DOHH2 (cell line): ENCODE data around the gene RPH3AL.

Experiments
- H3F3A ChIP-seq: fragments of 200-600 bp; sonication (generic), shearing (Covaris generic); 2 replicates; pipeline ENCODE4 v1.6.0; 2016; ENCODE audit warnings: antibody characterized with exemption, mild to moderate bottlenecking; ENCODE audit not compliant: control insufficient read depth, insufficient read depth
- H3K27ac ChIP-seq: fragments of 200-600 bp; sonication (generic); 2 replicates; pipeline ENCODE4 v1.5.1; 2014; ENCODE audit warnings: low read depth, mild to moderate bottlenecking, low read length, moderate library complexity
- H3K27me3 ChIP-seq: fragments of 200-600 bp; sonication (generic); 2 replicates; pipeline ENCODE4 v1.6.1; 2014; ENCODE audit warnings: mild to moderate bottlenecking, low read length, mixed read lengths; ENCODE audit not compliant: control insufficient read depth
- H3K36me3 ChIP-seq: fragments of 200-600 bp; sonication (generic); 2 replicates; pipeline ENCODE4 v1.6.1; 2014; ENCODE audit warnings: mild to moderate bottlenecking, low read length, moderate library complexity, mixed read lengths; ENCODE audit not compliant: control insufficient read depth
- H3K4me1 ChIP-seq: fragments of 200-600 bp; sonication (generic); 2 replicates; pipeline ENCODE4 v1.6.1; 2014; ENCODE audit warnings: mild to moderate bottlenecking, low read length, mixed read lengths; ENCODE audit not compliant: control insufficient read depth
- H3K4me2 ChIP-seq: fragments of 200-600 bp; sonication (generic); 2 replicates; pipeline ENCODE4 v1.6.0; 2014; ENCODE audit warnings: mild to moderate bottlenecking, low read length, moderate library complexity
- H3K4me3 ChIP-seq: fragments of 200-600 bp; sonication (generic); 2 replicates; pipeline ENCODE4 v1.5.1; 2014; ENCODE audit warnings: mild to moderate bottlenecking, low read length, mixed read lengths
- H3K79me2 ChIP-seq: fragments of 200-600 bp; sonication (generic); 2 replicates; pipeline ENCODE4 v1.6.1; 2014; ENCODE audit warnings: mild to moderate bottlenecking, low read length, mixed read lengths; ENCODE audit not compliant: control insufficient read depth
- H3K9me2 ChIP-seq: fragments of 200-600 bp; sonication (generic); replicated peaks from 2 replicates; pipeline ENCODE4 v1.6.1; 2014; ENCODE audit warnings: mild to moderate bottlenecking, low read length, mixed read lengths; ENCODE audit not compliant: control insufficient read depth
- H3K9me3 ChIP-seq: fragments of 200-600 bp; sonication (generic); 2 replicates; pipeline ENCODE4 v1.6.1; 2014; ENCODE audit warnings: antibody characterized with exemption, low read length, mixed read lengths; ENCODE audit not compliant: control insufficient read depth, insufficient read depth
- H4K20me1 ChIP-seq: fragments of 200-600 bp; sonication (generic); 2 replicates; pipeline ENCODE4 v1.6.0; 2014; ENCODE audit warnings: low read depth, mild to moderate bottlenecking, antibody characterized with exemption, low read length, moderate library complexity; ENCODE audit not compliant: control insufficient read depth, insufficient read depth
- EZH2phosphoT487 ChIP-seq: fragments of 200-600 bp; sonication (generic); IDR thresholded peaks from 2 replicates; pipeline ENCODE4 v1.6.1; 2017; ENCODE audit warnings: borderline replicate concordance, mild to moderate bottlenecking, antibody characterized with exemption, low read length, moderate library complexity, mixed read lengths
- TF ChIP-seq, protein P1 (sequence below): fragments of 200-600 bp; sonication (generic); IDR thresholded peaks from one replicate; pipeline ENCODE4 v1.5.1; 2014; ENCODE audit warnings: antibody characterized with exemption, mild to moderate bottlenecking, low read depth, low read length; ENCODE audit not compliant: poor library complexity, severe bottlenecking

The RPH3AL gene

DNA sequence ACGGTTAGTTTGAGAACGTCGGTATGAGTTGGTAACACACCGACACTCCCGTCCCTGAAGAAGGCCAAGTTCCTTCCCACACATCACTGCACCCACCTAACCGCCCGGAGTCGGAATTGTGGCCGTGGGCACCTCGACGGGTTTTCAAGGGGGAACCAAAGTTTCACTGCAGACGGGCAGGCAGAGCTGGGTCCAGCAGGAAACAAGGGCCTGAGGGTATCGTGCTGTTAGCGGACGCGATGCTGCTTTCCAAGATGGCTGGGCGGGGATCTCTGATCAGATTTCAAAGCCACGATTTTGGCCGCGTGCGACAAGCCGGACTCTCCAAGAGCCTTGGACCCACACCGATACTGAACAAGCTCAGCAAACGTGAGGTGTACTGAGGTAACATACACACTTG, 88.8 kb downstream of the RPH3AL start:
- Histone ChIP-seq H3F3A (no peaks in the 10 kb centered on the region), H3K9me3 (no peaks in the 10 kb centered on the region), H3K79me2 (no peaks in the 10 kb centered on the region), H3K36me3 (no peaks in the 10 kb centered on the region), H3K9me2 (no peaks in the 10 kb centered on the region), H3K4me3 (no peak overlapping the region), H3K4me1 (no peaks in the 10 kb centered on the region), H3K4me2 (no peak overlapping the region), H3K27me3 (no peaks in the 10 kb centered on the region), H4K20me1 (no peaks in the 10 kb centered on the region), H3K27ac (no peak overlapping the region)
- TF ChIP-seq EZH2phosphoT487 = no peak
- TF ChIP-seq, protein P1, sequence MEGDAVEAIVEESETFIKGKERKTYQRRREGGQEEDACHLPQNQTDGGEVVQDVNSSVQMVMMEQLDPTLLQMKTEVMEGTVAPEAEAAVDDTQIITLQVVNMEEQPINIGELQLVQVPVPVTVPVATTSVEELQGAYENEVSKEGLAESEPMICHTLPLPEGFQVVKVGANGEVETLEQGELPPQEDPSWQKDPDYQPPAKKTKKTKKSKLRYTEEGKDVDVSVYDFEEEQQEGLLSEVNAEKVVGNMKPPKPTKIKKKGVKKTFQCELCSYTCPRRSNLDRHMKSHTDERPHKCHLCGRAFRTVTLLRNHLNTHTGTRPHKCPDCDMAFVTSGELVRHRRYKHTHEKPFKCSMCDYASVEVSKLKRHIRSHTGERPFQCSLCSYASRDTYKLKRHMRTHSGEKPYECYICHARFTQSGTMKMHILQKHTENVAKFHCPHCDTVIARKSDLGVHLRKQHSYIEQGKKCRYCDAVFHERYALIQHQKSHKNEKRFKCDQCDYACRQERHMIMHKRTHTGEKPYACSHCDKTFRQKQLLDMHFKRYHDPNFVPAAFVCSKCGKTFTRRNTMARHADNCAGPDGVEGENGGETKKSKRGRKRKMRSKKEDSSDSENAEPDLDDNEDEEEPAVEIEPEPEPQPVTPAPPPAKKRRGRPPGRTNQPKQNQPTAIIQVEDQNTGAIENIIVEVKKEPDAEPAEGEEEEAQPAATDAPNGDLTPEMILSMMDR = no peak

DNA sequence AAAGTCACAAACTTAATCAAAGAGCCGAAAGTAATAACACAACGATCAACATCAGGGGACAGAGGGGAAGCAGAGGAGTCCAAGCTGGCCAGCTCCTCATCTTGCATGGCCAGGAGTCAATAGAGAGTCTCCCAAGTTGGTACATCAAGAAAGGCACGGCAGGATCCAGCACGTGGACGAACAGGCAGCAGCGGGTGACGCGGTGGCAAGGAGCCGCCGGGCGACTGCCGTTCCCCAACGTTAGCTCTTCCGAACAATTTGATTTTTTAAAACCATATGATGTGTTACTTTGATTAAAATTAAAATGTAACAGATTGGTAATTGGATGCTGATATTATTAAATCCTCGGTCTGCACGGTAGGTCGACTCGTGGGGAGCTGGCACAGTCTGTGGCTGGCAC, 89.3 kb downstream of the RPH3AL start:
- no peaks in the 10 kb centered on the region for H3K9me3 ChIP-seq
- TF ChIP-seq, protein P1 = no peak
- TF ChIP-seq EZH2phosphoT487 = no peak
- H3K79me2 ChIP-seq = no peaks in the 10 kb centered on the region
- H4K20me1 ChIP-seq = no peaks in the 10 kb centered on the region
- no peaks in the 10 kb centered on the region for H3F3A ChIP-seq
- H3K9me2 ChIP-seq = no peaks in the 10 kb centered on the region
- H3K4me2 ChIP-seq = no peak overlapping the region
- H3K4me3 ChIP-seq = no peak overlapping the region
- H3K27me3 ChIP-seq = no peaks in the 10 kb centered on the region
- H3K4me1 ChIP-seq = no peaks in the 10 kb centered on the region
- no peaks in the 10 kb centered on the region for H3K36me3 ChIP-seq
- H3K27ac ChIP-seq = no peak overlapping the region

DNA sequence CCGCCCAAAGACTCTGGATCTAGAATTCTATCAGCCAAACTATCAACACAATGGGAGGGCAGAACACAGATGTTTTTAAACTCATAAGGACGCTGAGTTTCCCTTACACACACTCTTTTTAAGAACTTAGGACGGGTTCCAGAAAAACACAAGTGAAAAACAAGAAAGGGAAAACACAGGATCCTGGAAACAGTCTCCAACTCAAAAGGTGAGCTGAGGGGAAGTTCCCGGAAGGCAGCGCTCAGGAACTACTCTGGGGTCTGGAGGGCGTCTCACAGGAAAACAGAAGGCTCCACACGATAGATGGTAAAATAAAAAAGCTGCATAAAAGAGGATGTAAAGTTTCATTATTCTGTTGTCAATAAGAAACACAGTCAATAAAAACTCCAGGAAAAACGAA, 91.0 kb downstream of the RPH3AL start:
- Histone ChIP-seq H3K9me3 (no peaks in the 10 kb centered on the region), H3K4me1 (no peaks in the 10 kb centered on the region), H3K9me2 (no peaks in the 10 kb centered on the region), H4K20me1 (no peaks in the 10 kb centered on the region), H3K79me2 (no peaks in the 10 kb centered on the region), H3K27ac (no peak overlapping the region), H3F3A (no peaks in the 10 kb centered on the region), H3K4me2 (no peak overlapping the region), H3K27me3 (no peaks in the 10 kb centered on the region), H3K36me3 (no peaks in the 10 kb centered on the region), H3K4me3 (no peak overlapping the region)
- no peak for TF ChIP-seq EZH2phosphoT487
- TF ChIP-seq, protein P1 = no peak

- Histone ChIP-seq H3K4me1 (no peaks in the 10 kb centered on the region), H3K36me3 (no peaks in the 10 kb centered on the region), H3K9me3 (no peaks in the 10 kb centered on the region), H4K20me1 (no peaks in the 10 kb centered on the region), H3K79me2 (no peaks in the 10 kb centered on the region), H3F3A (no peaks in the 10 kb centered on the region), H3K27me3 (no peaks in the 10 kb centered on the region), H3K27ac (no peak overlapping the region), H3K9me2 (no peaks in the 10 kb centered on the region), H3K4me2 (no peak overlapping the region), H3K4me3 (no peak overlapping the region)
- TF ChIP-seq, protein P1 = no peak
- no peak for TF ChIP-seq EZH2phosphoT487
Observed at GRCh38 chr17:260944-261343, 91.7 kb downstream of the RPH3AL start.
